ENCODE measurements around the gene NPR1.
"Not testable (repeated sequence)": the region's sequence is repeated elsewhere in the genome, so short reads cannot be mapped to it uniquely, and the experiment has no call there.

Gene NPR1

DNA sequence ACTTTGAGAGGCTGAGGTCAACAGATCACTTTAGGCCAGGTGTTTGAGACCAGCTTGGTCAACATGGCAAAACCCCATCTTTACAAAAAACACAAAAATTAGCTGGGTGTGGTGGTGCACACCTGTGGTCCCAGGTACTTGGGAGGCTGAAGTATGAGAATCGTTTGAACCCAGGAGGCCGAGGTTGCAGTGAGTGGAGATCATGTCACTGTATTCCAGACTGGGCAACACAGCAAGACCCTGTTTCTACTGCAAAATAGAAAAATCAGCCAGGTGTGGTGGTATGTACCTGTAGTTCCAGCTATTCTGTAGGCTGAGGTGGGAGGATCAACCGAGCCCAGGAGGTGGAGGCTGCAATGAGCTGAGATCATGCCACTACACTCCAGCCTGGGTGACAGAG is 45.2 kb downstream of the NPR1 start:
- H3K4me3 ChIP-seq (replicated peaks in 1 of 2; ENCODE audit: low read depth in 2 of 2, low read length in 2 of 2) = no peak overlapping the region
- DNase-seq (ENCODE audit: low read depth in 2 of 2) = no peak
- TF ChIP-seq CTCF (IDR thresholded peaks at IDR 0.05; ENCODE audit: low read depth, low read length) = no peak

- not testable (repeated sequence) for H3K4me3 ChIP-seq (replicated peaks in 1 of 2; ENCODE audit: low read depth in 2 of 2, low read length in 2 of 2); DNase-seq (ENCODE audit: low read depth in 2 of 2)
Observed at GRCh38 chr1:153724634-153725033, 46.1 kb downstream of the NPR1 start.

GRCh38 chr1:153727463-153728304 is 49.2 kb downstream of the NPR1 start, which contains the start of gene INTS3:
Gene INTS3 (plus strand): TSS chr1:153728050. CDS start chr1:153728635, 585 bp downstream.
- peak within 1 kb of the TSS; percentile 78 to 82 for H3K4me3 ChIP-seq (replicated peaks in 1 of 2; ENCODE audit: low read depth in 2 of 2, low read length in 2 of 2)
- peak; percentile 19 for TF ChIP-seq CTCF (IDR thresholded peaks at IDR 0.05; ENCODE audit: low read depth, low read length)
- DNase-seq (ENCODE audit: low read depth in 2 of 2) = peak; percentile 100

DNA sequence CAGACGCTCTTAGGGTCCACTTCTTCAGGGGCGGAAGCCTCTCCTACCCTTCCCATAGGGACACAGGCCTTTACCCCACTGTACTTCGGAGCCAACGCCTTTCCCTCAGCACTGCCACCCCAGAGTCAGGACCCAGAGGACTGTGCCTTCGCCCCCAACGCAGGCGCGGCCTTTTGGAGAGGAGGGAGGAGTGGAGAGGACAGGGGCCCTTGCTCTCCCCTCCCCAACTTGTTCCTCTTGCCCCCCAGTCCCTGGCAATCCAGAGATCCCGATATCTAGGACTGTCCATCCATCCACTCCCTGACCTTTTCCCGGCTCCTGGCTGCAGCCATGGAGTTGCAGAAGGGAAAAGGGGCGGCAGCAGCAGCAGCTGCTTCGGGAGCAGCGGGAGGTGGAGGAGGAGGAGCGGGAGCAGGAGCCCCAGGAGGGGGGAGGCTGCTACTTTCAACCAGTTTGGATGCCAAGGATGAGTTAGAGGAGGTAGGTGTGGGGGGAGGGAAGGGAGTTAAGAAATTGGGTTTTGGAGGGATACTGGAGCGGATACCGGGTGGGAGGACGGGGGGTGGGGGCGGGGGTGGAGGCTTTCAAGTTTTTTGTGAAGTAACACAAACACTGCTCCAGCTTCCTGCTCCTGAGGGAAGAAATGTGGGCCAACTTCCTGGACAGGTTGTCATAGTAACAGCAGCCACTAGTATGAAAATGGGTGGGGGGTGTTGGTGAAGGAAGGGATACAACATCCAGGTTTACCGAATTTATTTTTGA is 50.0 kb downstream of the NPR1 start:
- peak overlapping the region; percentile 78 to 82 for H3K4me3 ChIP-seq (replicated peaks in 1 of 2; ENCODE audit: low read depth in 2 of 2, low read length in 2 of 2)
- no peak for TF ChIP-seq CTCF (IDR thresholded peaks at IDR 0.05; ENCODE audit: low read depth, low read length)
- peak; percentile 49 to 73 for DNase-seq (ENCODE audit: low read depth in 2 of 2)

- no peak for DNase-seq (ENCODE audit: low read depth in 2 of 2)
- TF ChIP-seq CTCF (IDR thresholded peaks at IDR 0.05; ENCODE audit: low read depth, low read length) = no peak
- no peak overlapping the region for H3K4me3 ChIP-seq (replicated peaks in 1 of 2; ENCODE audit: low read depth in 2 of 2, low read length in 2 of 2)
Observed at GRCh38 chr1:153730468-153730988, 52.0 kb downstream of the NPR1 start.

DNA sequence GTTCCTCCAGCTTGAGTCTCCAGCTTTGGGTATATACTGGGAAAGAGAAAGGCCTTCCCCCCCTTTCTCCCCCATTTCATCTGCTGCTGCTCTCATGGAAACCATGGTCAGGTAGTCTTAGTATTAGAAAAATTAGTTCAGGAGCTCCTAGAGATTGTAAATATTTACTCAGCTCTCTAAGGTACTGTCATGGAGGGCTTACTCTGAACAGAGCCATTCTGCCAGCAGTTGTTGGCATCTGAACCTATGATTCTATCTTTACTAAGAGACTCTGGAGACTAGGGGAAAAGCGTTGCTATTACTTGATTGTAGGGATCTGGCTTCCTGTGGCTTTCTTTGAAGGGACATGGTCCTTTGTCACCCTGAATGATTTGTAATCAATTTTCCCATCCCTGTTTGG is 55.5 kb downstream of the NPR1 start:
- DNase-seq (ENCODE audit: low read depth in 2 of 2) = peak in 1 of 2 donors; percentile 33
- no peak overlapping the region for H3K4me3 ChIP-seq (replicated peaks in 1 of 2; ENCODE audit: low read depth in 2 of 2, low read length in 2 of 2)
- TF ChIP-seq CTCF (IDR thresholded peaks at IDR 0.05; ENCODE audit: low read depth, low read length) = no peak

Measured in cardiac fibroblast (primary cell).